GM21737 (cell line): ENCODE measurements around the gene RTTN.
"Not testable (repeated sequence)": the region's sequence is repeated elsewhere in the genome, so short reads cannot be mapped to it uniquely, and the experiment has no call there.

ENCODE experiments used
- ATAC-seq: cut with Tn5 transposase; IDR thresholded peaks from one replicate; pipeline ENCODE4 v1.9.1; 2021; ENCODE audit warnings: mild to moderate bottlenecking, moderate library complexity; ENCODE audit not compliant: unreplicated experiment

Gene RTTN

DNA sequence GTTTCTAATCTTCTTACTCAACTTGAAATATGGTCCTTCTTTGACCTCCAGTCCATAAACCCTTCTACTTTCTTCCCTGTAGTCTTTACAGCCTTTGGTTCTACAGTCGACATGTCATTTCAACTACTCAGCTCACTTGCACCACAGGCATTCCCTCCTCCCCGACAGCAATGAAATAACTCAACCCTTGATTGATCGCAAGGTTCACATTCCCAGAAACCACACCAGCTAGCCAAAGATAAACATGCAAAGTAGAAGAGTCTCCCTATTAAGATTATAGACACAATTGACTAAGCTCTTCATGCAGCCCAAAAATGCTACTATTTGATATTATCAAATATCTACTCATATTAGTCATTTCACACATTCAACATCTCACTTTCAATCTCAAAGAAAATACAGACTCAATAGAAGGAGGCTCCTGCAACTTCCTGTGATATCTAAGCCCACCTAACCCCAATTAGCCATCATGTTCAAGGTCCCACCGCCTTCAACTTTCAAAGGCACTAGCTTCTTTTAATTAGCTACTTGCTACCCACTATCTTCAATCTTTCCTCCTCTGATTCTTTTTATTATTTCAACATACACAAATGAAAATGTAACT, 50.8 kb downstream of the RTTN start:
- no peak for ATAC-seq

DNA sequence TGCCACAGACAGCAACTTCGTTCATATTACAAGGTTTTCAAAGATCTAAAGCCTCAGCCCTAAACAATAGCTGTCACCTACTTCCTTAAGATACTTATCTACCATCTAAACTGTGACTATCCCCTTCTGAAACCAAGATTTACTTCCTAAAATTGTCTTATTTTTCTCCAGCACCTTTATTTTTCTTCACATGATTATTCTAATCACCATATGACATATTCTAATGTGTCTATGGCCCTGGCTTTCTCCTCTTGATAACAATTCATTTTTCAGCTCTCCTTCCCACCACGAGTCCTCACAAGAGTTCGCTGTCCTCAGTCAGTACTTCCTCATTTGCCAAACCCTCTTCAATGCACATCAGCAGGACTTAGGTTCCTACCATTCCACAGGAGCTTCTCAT, 53.9 kb downstream of the RTTN start:
- ATAC-seq, result no peak

DNA sequence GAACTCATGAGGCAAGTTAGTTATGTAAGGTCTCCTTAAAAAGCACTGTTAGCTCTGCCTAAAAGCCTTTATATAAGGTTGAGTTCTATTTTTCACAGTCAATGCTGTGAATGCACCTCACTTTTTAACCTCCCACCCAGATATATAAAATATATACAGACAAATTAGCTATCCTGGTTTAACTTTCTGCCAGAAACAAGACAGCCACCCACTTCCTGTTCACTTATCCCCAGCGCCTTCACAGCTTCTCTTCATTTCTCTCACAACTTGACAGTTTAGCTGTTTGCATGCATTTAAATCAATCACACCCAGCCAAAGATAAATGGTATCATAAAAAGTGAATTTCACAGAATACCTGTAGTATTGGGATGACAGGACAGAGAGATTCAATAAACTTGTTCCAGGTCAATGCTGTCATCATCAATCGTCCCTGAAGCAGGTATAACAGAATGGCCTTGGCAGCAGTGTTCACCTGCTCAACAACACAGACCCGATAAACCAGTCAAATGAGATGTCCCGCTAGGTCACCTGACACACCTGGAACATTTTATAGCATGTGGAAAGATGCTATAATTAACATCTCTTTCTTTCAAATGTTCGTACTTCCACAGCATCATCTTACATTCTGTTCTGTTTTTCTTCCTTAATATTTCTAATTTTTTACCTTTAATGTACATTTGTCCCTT, 55.7 kb downstream of the RTTN start:
- ATAC-seq, result no peak

DNA sequence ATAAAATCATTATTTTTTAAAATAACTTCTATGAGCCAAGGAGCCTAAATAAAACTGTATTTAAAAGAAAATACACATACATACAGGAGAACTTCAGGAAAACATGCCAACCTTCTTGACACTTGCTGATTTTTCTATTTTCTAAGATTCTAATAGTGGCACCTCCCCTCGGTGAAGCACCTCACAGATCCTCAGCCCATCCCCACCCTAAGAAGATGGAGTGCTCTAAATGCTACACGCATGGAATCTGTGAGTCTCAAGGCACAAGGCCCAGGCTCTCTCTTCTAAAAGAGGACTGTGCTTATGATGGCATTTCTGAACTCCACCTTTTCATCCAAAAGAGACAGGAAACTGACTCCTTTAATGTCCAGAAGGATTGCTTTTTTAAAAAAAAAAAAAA, 56.3 kb downstream of the RTTN start:
- ATAC-seq, result no peak

DNA sequence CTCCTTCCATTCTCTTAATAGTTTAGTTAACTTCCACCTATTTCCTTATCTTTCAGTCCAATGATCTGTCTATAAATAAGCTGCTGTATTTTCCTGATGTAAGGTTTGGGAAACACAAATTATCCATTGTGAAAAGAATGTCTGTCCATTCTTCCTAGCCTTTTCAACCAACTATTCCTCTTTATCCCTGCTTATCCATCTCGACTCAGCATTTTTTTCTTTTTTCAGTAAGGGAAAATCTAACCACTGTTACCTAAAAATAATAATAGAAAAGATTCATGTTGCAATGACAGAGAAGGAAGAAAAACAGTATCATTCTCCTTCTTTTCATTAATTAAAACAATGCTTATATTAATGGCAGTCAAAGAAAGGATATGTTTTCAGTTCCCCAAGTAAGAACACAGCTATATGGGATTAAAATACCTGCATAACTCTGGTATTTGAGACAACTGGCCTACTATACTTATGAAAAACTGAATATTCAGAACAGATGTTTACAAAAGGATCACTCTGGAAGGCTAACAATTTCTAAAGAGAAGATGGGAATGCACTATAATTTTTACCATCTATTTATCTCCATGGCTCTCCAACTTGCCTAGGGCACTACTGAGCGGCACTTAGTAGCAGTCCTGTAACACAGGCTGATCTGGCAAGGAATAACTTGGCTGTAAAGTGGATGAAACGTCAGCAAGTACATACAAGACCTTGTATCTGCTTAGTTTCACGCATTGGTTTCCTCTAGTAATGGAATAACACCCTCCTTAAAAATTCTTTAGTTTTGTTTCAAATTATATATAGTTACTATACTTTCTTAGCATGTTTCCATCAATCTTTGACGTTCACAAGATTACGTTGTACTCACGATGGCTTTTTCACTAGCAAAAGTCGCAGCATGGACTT, 57.2 kb downstream of the RTTN start:
- no peak for ATAC-seq

DNA sequence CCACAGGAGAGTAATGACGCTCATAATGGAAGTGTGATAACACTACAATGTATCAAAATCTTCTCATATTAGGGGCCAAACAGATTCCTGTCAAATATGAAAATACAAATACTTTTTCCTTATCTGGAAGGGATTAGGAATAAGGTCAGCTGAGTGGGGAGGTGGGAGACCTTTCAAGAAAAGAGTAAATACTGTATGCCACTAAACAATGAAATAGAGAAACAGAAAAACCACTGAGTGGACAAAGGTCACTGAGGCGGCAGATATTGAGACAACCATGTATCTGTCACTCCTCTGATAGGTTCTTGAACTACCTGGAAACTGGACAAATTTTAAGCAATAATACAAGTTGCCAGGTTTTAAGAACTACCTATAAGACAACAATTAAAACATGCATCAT, 59.3 kb downstream of the RTTN start:
- ATAC-seq, result no peak

DNA sequence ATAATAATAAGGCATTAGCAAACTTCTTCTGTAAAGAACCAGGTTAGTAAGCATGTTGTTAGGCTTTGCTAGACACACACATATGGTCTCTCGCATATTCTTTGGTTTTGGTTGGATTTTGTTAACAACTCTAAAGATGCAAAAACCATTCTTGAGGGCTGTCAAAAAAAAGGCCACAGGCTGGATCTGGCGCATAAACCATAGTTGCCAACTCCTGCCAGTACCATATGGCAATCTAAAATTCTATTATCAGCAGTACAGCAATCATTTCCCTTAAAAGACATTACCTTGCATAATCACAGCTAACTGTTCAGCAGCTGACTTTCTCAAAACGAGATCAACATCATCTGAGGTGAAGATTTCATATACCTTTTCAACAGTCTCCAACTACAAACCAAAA, 63.5 kb downstream of the RTTN start:
- no peak for ATAC-seq

DNA sequence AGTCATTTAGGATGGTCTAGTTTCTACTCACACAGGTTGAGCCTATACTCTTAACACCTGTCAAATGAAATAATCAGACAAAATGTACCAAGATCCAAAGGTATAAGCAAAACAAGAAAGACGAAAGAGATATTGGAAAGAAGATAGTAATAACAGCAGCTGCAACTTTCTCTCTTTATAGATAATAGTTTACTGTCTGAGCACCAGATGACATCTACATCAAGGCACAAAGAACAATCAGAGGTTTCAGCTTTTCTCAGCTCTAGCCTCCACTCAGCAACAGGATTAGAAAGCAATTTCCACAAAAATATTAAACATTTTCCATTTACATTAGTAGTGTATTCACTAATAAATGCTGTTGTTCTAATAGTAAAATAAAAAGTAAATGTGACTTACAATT, 66.3 kb downstream of the RTTN start:
- no peak for ATAC-seq

DNA sequence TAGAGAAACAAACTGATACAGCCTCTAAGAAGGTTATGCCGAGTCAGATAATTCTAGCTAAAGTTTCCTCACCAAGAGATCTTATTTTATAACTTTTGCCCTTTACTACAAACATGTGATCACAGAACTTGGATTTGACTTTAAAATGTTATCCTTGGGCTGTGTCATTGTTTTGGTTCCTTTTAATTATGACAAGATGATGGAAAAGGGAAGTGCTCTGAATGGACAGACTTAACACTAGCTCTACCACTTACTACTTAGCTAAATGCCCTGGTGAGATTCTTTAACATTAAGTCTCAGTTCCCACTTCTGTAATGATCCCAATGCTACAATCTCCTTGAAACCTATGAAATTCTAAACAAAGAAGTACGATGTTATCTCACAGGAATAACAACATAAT, 69.9 kb downstream of the RTTN start:
- ATAC-seq, result no peak

DNA sequence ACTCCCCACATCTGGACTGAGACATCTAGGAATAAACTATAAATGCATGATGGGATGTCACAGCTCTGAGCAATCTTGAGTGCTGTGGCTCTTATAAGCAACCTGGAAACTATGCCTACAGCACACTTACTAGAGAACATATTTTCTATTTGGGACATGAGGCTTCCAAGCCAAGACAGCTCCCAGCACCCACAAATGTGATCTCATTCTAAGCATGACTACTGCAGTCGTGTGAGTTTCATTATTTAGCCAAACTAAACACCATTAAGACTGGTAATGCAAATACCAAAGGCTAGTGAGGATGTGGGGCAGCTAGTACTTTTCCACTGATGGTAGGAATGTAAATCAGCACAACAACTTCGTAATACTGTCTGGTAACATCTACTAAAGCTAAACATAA, 72.5 kb downstream of the RTTN start:
- no peak for ATAC-seq

DNA sequence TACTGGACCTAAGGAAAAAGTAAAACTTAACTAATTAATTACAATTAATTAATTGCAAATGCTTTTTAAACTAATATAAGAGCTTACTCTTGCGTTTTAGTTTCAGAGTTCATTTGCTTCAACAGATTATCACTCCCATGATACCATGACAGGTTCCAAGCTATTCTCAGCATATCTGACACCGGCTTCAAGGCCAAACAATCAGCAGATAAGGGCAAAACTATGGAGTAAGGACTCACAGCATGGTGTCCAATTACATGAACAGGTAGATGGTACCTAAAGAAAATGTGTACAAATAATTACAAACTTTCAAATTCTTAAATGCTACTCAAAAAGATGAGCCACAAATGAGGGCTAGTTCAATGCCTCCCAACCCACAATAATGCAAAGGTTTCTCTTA, 77.2 kb downstream of the RTTN start:
- ATAC-seq, result no peak

DNA sequence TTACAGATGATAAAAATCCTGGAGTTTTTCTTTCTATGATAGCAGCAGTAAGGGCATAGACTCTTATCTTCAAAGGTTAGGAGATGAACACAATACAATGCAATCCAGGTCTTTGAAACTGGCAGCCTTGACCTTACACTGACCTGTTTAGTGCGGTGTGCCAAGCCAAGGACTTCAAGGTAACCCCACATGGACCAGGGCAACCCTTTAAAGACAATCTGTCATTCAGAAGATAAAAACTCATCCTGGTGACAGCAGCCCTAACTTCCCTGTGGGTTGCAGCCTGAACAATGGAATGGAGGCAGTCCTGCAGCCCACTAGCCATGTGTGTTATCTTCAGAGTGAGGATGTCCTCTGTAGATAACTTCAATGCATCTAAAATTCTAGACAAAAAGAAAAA, 78.1 kb downstream of the RTTN start:
- no peak for ATAC-seq

DNA sequence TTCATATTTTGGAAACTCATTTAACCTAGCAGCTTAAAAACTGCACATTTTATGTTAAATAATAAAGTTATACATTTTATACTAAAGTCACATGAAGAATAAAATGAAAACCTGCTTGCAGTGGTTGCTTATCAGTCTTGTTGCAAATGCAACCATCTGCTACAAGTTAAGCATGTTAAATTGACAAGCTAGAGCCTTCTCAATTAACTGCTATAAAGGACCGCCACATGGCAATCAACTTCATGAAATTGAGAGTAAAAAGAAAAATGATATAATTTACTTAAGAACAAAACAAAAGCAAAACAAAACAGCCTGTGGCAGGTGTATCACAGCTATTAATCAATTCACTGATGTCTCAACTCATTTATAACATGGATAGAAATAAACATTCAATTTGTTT, 78.7 kb downstream of the RTTN start:
- ATAC-seq, result no peak

DNA sequence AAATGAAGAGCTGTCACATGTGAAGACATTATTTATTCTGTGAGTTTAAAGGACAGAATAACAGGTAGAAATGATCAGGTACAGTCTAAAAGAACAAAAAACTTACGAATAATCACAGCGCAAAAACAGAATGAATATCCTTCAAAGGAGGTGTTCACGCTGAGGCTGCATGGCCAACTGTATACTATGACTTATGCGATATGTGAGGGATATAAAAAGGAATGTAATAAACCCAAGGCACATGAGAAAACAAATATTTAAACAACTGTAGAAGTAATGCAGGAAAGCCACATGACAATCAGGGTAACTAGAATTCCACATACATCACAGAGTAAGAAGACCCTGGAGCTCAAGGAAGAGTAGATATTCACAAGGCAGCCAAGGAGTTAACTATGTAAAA, 81.3 kb downstream of the RTTN start:
- no peak for ATAC-seq

DNA sequence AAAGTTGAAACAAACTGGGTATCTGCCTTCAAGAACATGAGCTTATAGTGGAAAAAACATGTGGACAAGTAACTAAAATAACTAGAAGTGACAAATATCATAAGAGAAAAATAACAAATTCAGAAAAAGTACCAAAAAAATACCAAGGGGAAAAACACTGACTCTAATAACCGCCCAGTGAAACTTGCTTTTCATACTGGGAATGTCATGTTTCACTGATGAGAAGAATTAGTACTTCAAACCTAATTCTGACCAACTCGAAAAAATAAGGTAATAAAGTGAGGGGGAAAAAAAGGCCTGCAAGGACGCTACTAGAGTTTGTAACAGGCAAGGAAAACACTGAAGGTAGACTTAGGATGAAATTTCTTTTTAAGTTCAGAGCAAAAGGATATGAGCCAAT, 83.6 kb downstream of the RTTN start:
- ATAC-seq, result no peak

DNA sequence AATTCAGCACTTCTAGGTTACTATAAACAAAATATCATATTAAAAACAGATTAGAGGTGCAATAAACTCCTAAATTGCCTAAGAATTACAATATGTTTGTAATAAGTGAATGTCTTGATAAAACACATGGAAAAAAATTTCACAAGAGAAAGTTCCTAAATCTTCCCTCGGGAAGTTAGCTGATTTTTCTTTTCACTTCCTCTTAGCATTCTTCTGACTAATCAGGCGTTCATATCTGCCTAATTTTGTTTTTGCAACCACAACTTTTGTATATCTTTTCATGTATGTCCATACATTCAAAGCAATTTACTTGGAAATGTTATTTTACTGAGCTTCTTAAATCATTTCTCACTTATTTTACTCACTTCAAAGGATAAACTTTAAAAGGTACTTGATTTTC, 88.5 kb downstream of the RTTN start:
- ATAC-seq, result no peak

DNA sequence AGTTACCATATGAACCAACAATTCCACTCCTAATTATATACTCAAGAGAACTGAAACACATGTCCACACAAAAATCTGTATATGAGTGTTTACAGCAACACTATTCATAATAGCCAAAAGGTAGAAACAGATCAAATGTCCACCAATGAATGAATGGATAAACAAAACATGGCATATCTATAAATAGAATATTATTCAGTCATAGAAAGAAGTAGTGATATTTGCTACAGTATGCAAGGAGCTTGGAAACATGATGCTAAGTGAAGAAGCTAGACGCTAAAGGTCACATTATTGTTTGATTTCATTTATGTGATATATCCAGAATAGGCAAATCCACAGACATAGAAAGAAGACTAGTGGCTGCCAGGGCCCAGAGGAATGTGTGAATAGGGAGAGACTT, 92.0 kb downstream of the RTTN start:
- no peak for ATAC-seq

DNA sequence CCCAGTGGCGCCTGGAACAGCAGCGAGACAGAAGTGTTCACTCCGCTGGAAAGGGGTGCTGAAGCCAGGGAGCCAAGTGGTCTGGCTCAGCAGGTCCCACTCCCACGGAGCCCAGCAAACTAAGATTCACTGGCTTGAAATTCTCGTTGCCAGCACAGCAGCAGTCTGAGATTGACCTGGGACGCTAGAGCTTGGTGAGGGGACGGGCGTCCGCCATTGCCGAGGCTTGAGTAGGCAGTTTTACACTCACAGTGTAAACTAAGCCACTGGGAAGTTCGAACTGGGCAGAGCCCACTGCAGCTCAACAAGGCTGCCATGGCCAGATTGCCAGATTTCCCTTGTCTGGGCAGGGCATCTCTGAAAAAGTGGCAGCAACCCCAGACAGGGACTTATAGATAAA, 94.8 kb downstream of the RTTN start:
- no peak for ATAC-seq

DNA sequence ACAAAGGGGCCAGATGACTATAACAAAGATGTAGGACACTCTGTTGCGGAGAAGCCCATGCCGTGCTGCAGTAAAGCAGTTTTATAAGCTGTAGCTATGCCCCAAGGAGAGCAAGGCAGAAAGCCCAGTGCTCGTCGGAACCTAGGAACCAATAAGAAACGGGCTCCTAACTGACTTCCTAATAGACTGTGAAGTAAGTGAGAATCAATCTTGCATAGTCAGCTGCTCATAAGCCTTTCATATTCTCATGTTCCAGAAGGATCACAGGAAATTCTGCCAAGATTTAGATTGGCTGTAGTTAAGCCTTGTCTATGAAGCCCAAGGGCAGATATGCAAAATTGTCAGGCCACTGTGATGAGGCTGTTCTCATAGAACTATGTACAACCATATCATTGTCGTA, 98.4 kb downstream of the RTTN start:
- ATAC-seq, result no peak

DNA sequence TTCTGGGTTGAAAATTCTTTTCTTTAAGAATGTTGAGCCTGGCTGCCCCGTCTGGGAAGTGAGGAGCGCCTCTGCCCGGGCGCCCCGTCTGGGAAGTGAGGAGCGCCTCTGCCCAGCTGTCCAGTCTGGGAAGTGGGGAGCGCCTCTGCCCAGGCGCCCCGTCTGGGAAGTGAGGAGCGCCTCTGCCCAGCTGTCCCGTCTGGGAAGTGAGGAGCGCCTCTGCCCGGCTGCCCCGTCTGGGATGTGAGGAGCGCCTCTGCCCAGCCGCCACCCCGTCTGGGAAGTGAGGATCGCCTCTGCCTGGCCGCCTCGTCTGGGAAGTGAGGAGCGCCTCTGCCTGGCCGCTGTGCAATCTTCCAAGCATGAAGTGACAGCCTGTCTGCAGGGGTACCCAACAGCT, 102.6 kb downstream of the RTTN start:
- not testable (repeated sequence) for ATAC-seq

DNA sequence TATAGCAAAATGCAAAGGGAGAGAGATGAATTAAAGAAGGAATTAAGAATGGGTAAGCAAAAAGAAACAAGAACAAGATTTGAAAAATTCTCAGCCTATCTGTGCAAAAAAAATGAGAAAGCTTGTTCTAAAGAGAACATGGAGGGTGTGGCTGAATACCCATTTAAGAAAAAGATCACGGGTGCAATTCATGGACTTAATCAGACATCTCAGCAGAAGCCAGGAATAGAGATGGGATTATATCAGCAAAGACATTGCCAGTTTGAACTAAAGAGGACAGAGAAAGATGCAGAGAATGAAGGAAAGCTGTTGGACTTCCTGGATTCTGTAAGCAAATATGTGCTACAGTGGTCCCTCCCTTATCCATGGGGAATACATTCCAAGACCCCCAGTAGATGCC, 115.6 kb downstream of the RTTN start:
- ATAC-seq, result no peak

DNA sequence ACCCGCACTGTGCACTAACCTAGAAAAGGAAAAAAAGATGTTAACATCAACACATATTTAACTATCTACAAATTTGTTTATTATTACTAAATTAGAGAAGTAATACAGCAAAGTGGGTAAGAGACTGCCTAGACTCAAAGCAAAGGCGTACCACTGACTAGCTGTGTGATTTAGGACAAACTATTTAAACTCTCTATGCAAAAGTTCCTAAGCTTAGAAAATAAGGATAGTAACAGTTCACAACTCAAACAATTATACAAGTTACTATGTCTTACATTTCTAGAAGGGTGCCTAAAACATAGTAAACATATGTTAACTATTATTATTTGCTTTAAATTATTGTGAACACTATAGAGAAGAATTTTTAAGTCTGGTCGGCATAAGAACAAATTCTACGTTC, 119.4 kb downstream of the RTTN start:
- no peak for ATAC-seq
